ENCODE results near the gene AFP. TPM values are rescaled to one million over a fixed set of nuclear protein-coding genes. Genes with fewer than 3 reads are reported as not detected.

AFP gene
- total RNA-seq, 1 donor from 2014 or later: not detected

DNA sequence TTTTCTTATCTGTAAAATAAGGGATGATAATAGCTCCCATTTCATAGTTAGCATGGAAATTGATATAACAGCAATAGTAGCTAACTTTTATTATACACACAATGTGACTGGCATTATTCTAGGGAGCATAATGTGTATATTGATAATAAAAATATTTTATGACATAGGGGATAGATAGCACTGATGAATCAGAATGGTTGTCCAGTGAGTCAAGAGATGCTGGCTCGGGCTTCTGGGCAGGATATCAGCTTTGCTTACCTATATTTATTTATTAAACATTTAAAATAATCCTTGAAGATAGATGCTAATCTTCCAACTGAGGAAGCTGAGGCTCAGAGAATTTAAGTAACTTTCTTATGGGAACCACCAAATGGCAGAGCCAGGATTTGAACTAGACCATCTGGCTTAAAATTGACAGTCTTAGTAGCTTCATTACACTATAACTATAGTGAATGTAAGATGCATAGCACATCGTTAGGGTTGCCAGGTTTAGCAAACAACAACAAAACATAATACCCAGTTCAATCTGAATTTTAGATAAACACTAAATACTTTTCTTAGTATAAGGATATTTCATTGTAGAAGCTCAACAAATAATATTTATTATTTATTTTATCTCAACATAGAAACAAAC is 2.7 kb downstream of the AFP start:
- DNase-seq (ENCODE audit: low spot score): no peak
- Mint-ChIP-seq H3K9me3 (ENCODE audit: unreplicated experiment) (no peaks in the 10 kb centered on the region), H3K36me3 (ENCODE audit: low read depth, unreplicated experiment) (no peaks in the 10 kb centered on the region), H3K27ac (ENCODE audit: unreplicated experiment) (no peak overlapping the region), H3K27me3 (ENCODE audit: unreplicated experiment) (no peaks in the 10 kb centered on the region), H3K4me3 (ENCODE audit: unreplicated experiment) (no peak overlapping the region), H3K4me1 (ENCODE audit: unreplicated experiment) (peaks cover 3% of the 10 kb centered on the region)
- TF ChIP-seq, protein P1, sequence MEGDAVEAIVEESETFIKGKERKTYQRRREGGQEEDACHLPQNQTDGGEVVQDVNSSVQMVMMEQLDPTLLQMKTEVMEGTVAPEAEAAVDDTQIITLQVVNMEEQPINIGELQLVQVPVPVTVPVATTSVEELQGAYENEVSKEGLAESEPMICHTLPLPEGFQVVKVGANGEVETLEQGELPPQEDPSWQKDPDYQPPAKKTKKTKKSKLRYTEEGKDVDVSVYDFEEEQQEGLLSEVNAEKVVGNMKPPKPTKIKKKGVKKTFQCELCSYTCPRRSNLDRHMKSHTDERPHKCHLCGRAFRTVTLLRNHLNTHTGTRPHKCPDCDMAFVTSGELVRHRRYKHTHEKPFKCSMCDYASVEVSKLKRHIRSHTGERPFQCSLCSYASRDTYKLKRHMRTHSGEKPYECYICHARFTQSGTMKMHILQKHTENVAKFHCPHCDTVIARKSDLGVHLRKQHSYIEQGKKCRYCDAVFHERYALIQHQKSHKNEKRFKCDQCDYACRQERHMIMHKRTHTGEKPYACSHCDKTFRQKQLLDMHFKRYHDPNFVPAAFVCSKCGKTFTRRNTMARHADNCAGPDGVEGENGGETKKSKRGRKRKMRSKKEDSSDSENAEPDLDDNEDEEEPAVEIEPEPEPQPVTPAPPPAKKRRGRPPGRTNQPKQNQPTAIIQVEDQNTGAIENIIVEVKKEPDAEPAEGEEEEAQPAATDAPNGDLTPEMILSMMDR (IDR thresholded peaks at IDR 0.05; ENCODE audit: unreplicated experiment): no peak

DNA sequence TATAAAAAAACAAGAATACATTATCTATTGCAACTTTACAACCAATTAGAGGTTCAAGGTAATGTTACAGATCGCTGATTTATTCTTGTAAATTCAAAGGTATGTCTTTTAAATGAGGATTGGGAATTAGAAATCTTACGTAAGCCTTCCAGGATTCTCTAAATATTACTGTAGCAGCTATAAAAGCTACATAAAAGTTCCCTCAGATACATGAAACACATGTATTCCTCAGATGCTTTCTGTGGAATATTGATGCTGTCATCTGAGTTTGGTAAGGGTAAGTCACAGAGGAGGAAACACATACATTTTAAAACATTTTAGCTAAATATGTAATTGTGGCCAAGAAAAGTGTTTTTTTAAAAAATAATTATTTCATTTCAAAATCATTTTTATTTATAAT is 3.4 kb downstream of the AFP start:
- H3K4me1 Mint-ChIP-seq (ENCODE audit: unreplicated experiment): peaks cover 3% of the 10 kb centered on the region
- H3K9me3 Mint-ChIP-seq (ENCODE audit: unreplicated experiment): no peaks in the 10 kb centered on the region
- H3K27me3 Mint-ChIP-seq (ENCODE audit: unreplicated experiment): no peaks in the 10 kb centered on the region
- no peak overlapping the region for H3K4me3 Mint-ChIP-seq (ENCODE audit: unreplicated experiment)
- no peaks in the 10 kb centered on the region for H3K36me3 Mint-ChIP-seq (ENCODE audit: low read depth, unreplicated experiment)
- TF ChIP-seq, protein P1 (IDR thresholded peaks at IDR 0.05; ENCODE audit: unreplicated experiment): no peak
- no peak overlapping the region for H3K27ac Mint-ChIP-seq (ENCODE audit: unreplicated experiment)
- no peak for DNase-seq (ENCODE audit: low spot score)

DNA sequence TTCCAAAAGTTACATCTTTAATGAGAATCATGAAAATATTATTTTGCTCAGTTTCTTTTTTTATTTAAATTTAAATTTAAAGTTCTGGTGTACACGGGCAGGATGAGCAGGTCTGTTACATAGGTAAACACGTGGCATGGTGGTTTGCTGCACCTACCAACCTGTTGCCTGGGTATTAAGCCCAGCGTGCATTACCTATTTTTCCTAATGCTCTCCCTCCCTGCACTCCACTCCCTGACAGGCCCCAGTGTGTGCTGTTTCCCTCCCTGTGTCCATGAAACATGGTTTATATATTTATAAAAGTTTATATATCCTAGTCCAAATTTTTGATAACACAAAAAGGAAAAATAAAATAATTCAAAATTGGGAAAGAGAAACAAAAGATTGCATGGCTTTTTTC is 4.0 kb downstream of the AFP start:
- H3K27ac Mint-ChIP-seq (ENCODE audit: unreplicated experiment): no peak overlapping the region
- no peak overlapping the region for H3K4me3 Mint-ChIP-seq (ENCODE audit: unreplicated experiment)
- peaks cover 3% of the 10 kb centered on the region for H3K4me1 Mint-ChIP-seq (ENCODE audit: unreplicated experiment)
- no peaks in the 10 kb centered on the region for H3K27me3 Mint-ChIP-seq (ENCODE audit: unreplicated experiment)
- no peak for DNase-seq (ENCODE audit: low spot score)
- TF ChIP-seq, protein P1 (IDR thresholded peaks at IDR 0.05; ENCODE audit: unreplicated experiment): no peak
- H3K9me3 Mint-ChIP-seq (ENCODE audit: unreplicated experiment): no peaks in the 10 kb centered on the region
- H3K36me3 Mint-ChIP-seq (ENCODE audit: low read depth, unreplicated experiment): no peaks in the 10 kb centered on the region

DNA sequence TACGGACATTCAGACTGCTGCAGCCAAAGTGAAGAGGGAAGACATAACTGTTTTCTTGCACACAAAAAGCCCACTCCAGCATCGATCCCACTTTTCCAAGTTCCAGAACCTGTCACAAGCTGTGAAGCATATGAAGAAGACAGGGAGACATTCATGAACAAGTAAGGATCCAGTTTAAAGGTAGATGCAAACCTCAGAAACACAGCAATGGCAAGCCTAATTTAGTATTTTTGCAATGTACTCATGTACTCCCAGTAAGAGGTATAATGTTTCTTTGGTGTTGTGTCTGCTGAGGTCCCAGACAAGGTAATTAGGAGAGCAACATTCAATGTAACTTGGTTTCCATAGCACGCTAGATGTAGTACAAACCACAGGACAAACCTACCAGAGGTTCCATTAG is 4.6 kb downstream of the AFP start:
- H3K4me1 Mint-ChIP-seq (ENCODE audit: unreplicated experiment): peaks cover 3% of the 10 kb centered on the region
- no peaks in the 10 kb centered on the region for H3K36me3 Mint-ChIP-seq (ENCODE audit: low read depth, unreplicated experiment)
- H3K27me3 Mint-ChIP-seq (ENCODE audit: unreplicated experiment): no peaks in the 10 kb centered on the region
- H3K9me3 Mint-ChIP-seq (ENCODE audit: unreplicated experiment): no peaks in the 10 kb centered on the region
- TF ChIP-seq, protein P1 (IDR thresholded peaks at IDR 0.05; ENCODE audit: unreplicated experiment): no peak
- no peak for DNase-seq (ENCODE audit: low spot score)
- H3K27ac Mint-ChIP-seq (ENCODE audit: unreplicated experiment): no peak overlapping the region
- H3K4me3 Mint-ChIP-seq (ENCODE audit: unreplicated experiment): no peak overlapping the region

DNA sequence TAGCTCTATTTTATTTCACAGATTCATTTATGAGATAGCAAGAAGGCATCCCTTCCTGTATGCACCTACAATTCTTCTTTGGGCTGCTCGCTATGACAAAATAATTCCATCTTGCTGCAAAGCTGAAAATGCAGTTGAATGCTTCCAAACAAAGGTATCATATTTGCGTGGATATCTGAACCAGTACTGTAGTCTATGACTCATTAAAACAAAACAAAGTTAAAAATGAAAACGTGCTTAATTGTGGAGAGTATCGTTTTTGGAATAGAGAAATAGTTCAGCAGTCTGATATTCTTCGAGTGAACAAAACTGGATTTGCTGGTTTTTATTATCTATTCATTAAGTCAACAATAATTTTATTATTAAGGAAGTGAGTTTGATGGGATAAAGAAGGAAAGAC is 6.3 kb downstream of the AFP start:
- H3K27ac Mint-ChIP-seq (ENCODE audit: unreplicated experiment): no peak overlapping the region
- no peaks in the 10 kb centered on the region for H3K36me3 Mint-ChIP-seq (ENCODE audit: low read depth, unreplicated experiment)
- no peak for DNase-seq (ENCODE audit: low spot score)
- H3K9me3 Mint-ChIP-seq (ENCODE audit: unreplicated experiment): no peaks in the 10 kb centered on the region
- TF ChIP-seq, protein P1 (IDR thresholded peaks at IDR 0.05; ENCODE audit: unreplicated experiment): no peak
- no peaks in the 10 kb centered on the region for H3K27me3 Mint-ChIP-seq (ENCODE audit: unreplicated experiment)
- peaks cover 3% of the 10 kb centered on the region for H3K4me1 Mint-ChIP-seq (ENCODE audit: unreplicated experiment)
- H3K4me3 Mint-ChIP-seq (ENCODE audit: unreplicated experiment): no peak overlapping the region

Measured in endothelial cell (in vitro differentiated cells).